Fibroblast of lung (primary cell): ENCODE results near the gene SRD5A3.

Source experiments
- CTCF ChIP-seq, 2 donors: IDR thresholded peaks in 1 of 2; conservative IDR thresholded peaks in 1 of 2; 1 replicate in 1 of 2; 2 replicates in 1 of 2; pipeline ENCODE4 v1.5.1; 2011 to 2012; ENCODE audit warnings: low read length in 2 of 2, control low read depth in 1 of 2, inconsistent platforms in 1 of 2, low read depth in 1 of 2, mild to moderate bottlenecking in 1 of 2
- EZH2 ChIP-seq: IDR thresholded peaks from 2 replicates; pipeline ENCODE4 v1.5.1; 2012; ENCODE audit warnings: low read length, control low read depth, mild to moderate bottlenecking; ENCODE audit errors: missing control alignments

GRCh38 chr4:55407764-55408163, 61.7 kb downstream of the SRD5A3 start:
- TF ChIP-seq CTCF (conservative IDR thresholded peaks at IDR 0.05 in 1 of 2, IDR thresholded peaks at IDR 0.05 in 1 of 2; ENCODE audit: low read depth in 1 of 2, low read length in 2 of 2) = no peak
- TF ChIP-seq EZH2 = no peak
